ENCODE measurements around the gene PBRM1. TPM values are rescaled to one million over a fixed set of nuclear protein-coding genes. Genes with fewer than 3 reads are reported as not detected.

Gene PBRM1
- total and polyA plus RNA-seq, 2 of the 13 experiments (the other 11 are each of a cell fraction or from before 2014, with no cell fraction given) = 10.9 to 33.2 TPM

DNA sequence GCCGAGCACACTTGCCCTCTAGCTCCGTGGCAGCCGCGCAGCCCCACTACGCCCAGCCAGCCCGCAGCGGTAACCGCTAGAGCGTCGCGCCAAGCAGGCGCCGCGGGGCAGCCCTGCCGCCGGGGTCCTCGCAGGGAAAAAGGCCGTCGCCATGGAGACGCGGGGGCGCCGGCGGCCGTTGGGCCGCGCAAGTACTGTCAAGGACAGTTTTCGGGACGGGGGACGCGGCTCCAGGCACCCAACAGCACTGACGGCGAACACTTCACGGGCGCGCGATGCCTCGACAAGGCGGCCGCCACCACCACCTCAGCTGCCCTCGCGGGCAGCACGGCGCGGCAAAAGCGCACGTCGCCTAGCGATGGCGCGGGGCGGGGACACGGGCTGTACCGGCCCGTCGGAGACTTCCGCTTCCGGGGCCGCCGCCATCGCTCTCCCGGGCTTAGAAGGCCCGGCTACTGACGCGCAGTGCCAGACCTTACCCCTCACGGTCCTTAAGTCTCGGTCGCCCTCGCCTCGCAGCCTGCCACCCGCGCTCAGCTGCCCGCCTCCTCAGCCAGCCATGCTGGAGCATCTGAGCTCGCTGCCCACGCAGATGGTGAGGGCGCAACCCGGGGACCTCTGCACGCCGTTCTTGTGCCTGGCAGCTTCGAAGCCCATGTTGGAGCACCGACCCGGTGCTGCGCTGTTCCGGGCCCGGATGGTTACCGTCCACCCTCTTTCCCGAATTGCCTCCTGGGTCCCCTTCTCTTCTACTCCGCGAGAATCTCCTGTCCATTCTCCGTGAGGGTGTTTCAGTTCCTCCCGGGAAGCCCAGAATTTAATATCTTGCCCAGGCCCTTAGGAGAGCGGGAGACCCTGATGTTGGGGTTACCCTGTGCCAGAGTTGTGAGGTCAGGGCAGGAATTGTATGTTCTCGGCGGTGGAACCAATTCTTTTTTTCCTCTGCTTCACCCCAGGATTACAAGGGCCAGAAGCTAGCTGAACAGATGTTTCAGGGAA is 20.3 kb upstream of the PBRM1 start, which contains the start of the genes GLT8D1 and SPCS1 (continued):
- no peak for TF ChIP-seq ZNF10 (CRISPR knock-in tag; IDR thresholded peaks at IDR 0.05; ENCODE audit: borderline replicate concordance, low read depth)
- peak; percentile 67; the same call in 1 of the 2 replicates for TF ChIP-seq RNF2 (conservative IDR thresholded peaks at IDR 0.05; ENCODE audit: low read depth)
- TF ChIP-seq HDAC2 (CRISPR knock-in tag; IDR thresholded peaks at IDR 0.05) = peak; percentile 69; the same call in 1 of the 2 replicates
- peak; percentile 62; the same call in 1 of the 2 replicates for TF ChIP-seq ZNF558 (CRISPR knock-in tag; IDR thresholded peaks at IDR 0.05; ENCODE audit: borderline replicate concordance)
- TF ChIP-seq, protein P1, sequence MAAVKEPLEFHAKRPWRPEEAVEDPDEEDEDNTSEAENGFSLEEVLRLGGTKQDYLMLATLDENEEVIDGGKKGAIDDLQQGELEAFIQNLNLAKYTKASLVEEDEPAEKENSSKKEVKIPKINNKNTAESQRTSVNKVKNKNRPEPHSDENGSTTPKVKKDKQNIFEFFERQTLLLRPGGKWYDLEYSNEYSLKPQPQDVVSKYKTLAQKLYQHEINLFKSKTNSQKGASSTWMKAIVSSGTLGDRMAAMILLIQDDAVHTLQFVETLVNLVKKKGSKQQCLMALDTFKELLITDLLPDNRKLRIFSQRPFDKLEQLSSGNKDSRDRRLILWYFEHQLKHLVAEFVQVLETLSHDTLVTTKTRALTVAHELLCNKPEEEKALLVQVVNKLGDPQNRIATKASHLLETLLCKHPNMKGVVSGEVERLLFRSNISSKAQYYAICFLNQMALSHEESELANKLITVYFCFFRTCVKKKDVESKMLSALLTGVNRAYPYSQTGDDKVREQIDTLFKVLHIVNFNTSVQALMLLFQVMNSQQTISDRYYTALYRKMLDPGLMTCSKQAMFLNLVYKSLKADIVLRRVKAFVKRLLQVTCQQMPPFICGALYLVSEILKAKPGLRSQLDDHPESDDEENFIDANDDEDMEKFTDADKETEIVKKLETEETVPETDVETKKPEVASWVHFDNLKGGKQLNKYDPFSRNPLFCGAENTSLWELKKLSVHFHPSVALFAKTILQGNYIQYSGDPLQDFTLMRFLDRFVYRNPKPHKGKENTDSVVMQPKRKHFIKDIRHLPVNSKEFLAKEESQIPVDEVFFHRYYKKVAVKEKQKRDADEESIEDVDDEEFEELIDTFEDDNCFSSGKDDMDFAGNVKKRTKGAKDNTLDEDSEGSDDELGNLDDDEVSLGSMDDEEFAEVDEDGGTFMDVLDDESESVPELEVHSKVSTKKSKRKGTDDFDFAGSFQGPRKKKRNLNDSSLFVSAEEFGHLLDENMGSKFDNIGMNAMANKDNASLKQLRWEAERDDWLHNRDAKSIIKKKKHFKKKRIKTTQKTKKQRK (IDR thresholded peaks at IDR 0.05; ENCODE audit: low read length) = no peak
- TF ChIP-seq ZNF776 (CRISPR knock-in tag; IDR thresholded peaks at IDR 0.05) = peak; percentile 47; the same call in 1 of the 2 replicates
- no peak for TF ChIP-seq ZBTB8A (CRISPR knock-in tag; IDR thresholded peaks at IDR 0.05; ENCODE audit: borderline replicate concordance, low read depth)
- TF ChIP-seq ZFP82 (CRISPR knock-in tag; IDR thresholded peaks at IDR 0.05; ENCODE audit: borderline replicate concordance) = peak; percentile 98
- peak; percentile 44; the same call in 1 of the 2 replicates for TF ChIP-seq ZBTB20 (CRISPR knock-in tag; IDR thresholded peaks at IDR 0.05; ENCODE audit: borderline replicate concordance, low read depth)
- peak; percentile 9 for TF ChIP-seq FOSL2 (CRISPR knock-in tag; IDR thresholded peaks at IDR 0.05)
- peak; percentile 86 for TF ChIP-seq ZNF225 (CRISPR knock-in tag; IDR thresholded peaks at IDR 0.05)
- TF ChIP-seq SNAI1 (CRISPR knock-in tag; IDR thresholded peaks at IDR 0.05; ENCODE audit: borderline replicate concordance) = no peak
- TF ChIP-seq, protein P2, sequence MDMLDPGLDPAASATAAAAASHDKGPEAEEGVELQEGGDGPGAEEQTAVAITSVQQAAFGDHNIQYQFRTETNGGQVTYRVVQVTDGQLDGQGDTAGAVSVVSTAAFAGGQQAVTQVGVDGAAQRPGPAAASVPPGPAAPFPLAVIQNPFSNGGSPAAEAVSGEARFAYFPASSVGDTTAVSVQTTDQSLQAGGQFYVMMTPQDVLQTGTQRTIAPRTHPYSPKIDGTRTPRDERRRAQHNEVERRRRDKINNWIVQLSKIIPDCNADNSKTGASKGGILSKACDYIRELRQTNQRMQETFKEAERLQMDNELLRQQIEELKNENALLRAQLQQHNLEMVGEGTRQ (IDR thresholded peaks at IDR 0.05; ENCODE audit: low read depth, low read length) = no peak
- TF ChIP-seq, protein P2 (CRISPR knock-in tag; IDR thresholded peaks at IDR 0.05; ENCODE audit: borderline replicate concordance) = no peak; the same call in 1 of the 2 replicates
- 0 out of 2 replicates have a peak, but pooled peaks have one; percentile 51 for TF ChIP-seq HNRNPL (IDR thresholded peaks at IDR 0.05; ENCODE audit: low read depth, low read length)
- peak; percentile 63; the same call in 1 of the 2 replicates for TF ChIP-seq ZMYM4 (CRISPR knock-in tag; IDR thresholded peaks at IDR 0.05)
- TF ChIP-seq HOXD1 (CRISPR knock-in tag; IDR thresholded peaks at IDR 0.05) = peak; percentile 44; the same call in 1 of the 2 replicates
- TF ChIP-seq, protein P3, sequence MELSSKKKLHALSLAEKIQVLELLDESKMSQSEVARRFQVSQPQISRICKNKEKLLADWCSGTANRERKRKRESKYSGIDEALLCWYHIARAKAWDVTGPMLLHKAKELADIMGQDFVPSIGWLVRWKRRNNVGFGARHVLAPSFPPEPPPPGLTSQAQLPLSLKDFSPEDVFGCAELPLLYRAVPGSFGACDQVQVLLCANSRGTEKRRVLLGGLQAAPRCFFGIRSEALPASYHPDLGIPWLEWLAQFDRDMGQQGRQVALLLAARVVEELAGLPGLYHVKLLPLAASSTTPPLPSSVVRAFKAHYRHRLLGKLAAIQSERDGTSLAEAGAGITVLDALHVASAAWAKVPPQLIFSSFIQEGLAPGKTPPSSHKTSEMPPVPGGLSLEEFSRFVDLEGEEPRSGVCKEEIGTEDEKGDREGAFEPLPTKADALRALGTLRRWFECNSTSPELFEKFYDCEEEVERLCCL (CRISPR knock-in tag; IDR thresholded peaks at IDR 0.05; ENCODE audit: borderline replicate concordance) = peak; percentile 83; the same call in 1 of the 2 replicates
- TF ChIP-seq ZSCAN20 (CRISPR knock-in tag; IDR thresholded peaks at IDR 0.05; ENCODE audit: borderline replicate concordance) = peak; percentile 80
- TF ChIP-seq ZBTB7B (CRISPR knock-in tag; IDR thresholded peaks at IDR 0.05) = peak; percentile 7; the same call in 1 of the 2 replicates
- TF ChIP-seq ZSCAN29 (CRISPR knock-in tag; conservative IDR thresholded peaks at IDR 0.05) = peak; percentile 45; the same call in 1 of the 2 replicates
- TF ChIP-seq ZBTB1 (CRISPR knock-in tag; IDR thresholded peaks at IDR 0.05; ENCODE audit: borderline replicate concordance) = no peak; the same call in 1 of the 2 replicates
